ENCODE results near the gene WASF1.
"Not testable (repeated sequence)": the region's sequence is repeated elsewhere in the genome, so short reads cannot be mapped to it uniquely, and the experiment has no call there.

WASF1 gene

GRCh38 chr6:110170081-110170480 is 9.4 kb downstream of the WASF1 start:
- no peak for DNase-seq

GRCh38 chr6:110158479-110158878 is 21.0 kb downstream of the WASF1 start:
- DNase-seq: no peak

GRCh38 chr6:110147870-110148269 is 31.6 kb downstream of the WASF1 start:
- no peak for DNase-seq

- DNase-seq: no peak
These were observed 38.8 kb downstream of the WASF1 start for GRCh38 chr6:110140650-110141049.

- no peak for DNase-seq
These were observed 40.4 kb downstream of the WASF1 start for GRCh38 chr6:110139052-110139451.

- no peak for DNase-seq
These were observed 41.3 kb downstream of the WASF1 start for GRCh38 chr6:110137924-110138887.

- DNase-seq: no peak
These were observed 49.1 kb downstream of the WASF1 start for GRCh38 chr6:110130362-110130761.

GRCh38 chr6:110128418-110128817 is 51.1 kb downstream of the WASF1 start:
- DNase-seq: no peak

- no peak for DNase-seq
These were observed 54.1 kb downstream of the WASF1 start for GRCh38 chr6:110125361-110125760.

- DNase-seq: not testable (repeated sequence)
These were observed 57.8 kb downstream of the WASF1 start for GRCh38 chr6:110121655-110122054.

GRCh38 chr6:110116258-110116657 is 63.2 kb downstream of the WASF1 start:
- DNase-seq: no peak

GRCh38 chr6:110114004-110114403 is 65.5 kb downstream of the WASF1 start:
- DNase-seq: no peak

GRCh38 chr6:110105296-110105695 is 74.2 kb downstream of the WASF1 start:
- no peak for DNase-seq

GRCh38 chr6:110103260-110103659 is 76.2 kb downstream of the WASF1 start:
- DNase-seq: no peak

GRCh38 chr6:110102411-110102810 is 77.1 kb downstream of the WASF1 start:
- DNase-seq: no peak

GRCh38 chr6:110101885-110102284 is 77.6 kb downstream of the WASF1 start:
- DNase-seq: no peak

- DNase-seq: no peak
These were observed 80.9 kb downstream of the WASF1 start for GRCh38 chr6:110098511-110099116.

GRCh38 chr6:110097443-110097842 is 82.0 kb downstream of the WASF1 start:
- DNase-seq: no peak

- no peak for DNase-seq
These were observed 83.5 kb downstream of the WASF1 start for GRCh38 chr6:110095935-110096334.

- no peak for DNase-seq
These were observed 84.4 kb downstream of the WASF1 start for GRCh38 chr6:110095101-110095500.

GRCh38 chr6:110093981-110094380 is 85.5 kb downstream of the WASF1 start:
- DNase-seq: no peak

- no peak for DNase-seq
These were observed 88.6 kb downstream of the WASF1 start for GRCh38 chr6:110090876-110091275.

- DNase-seq: no peak
These were observed 90.1 kb downstream of the WASF1 start for GRCh38 chr6:110089323-110089722.

GRCh38 chr6:110085285-110085684 is 94.2 kb downstream of the WASF1 start:
- DNase-seq: no peak
